ENCODE data around the gene CHRNA3.
A peak's percentile ranks its signal among the peaks of the same experiment; 100 is the strongest.

CHRNA3 gene

DNA sequence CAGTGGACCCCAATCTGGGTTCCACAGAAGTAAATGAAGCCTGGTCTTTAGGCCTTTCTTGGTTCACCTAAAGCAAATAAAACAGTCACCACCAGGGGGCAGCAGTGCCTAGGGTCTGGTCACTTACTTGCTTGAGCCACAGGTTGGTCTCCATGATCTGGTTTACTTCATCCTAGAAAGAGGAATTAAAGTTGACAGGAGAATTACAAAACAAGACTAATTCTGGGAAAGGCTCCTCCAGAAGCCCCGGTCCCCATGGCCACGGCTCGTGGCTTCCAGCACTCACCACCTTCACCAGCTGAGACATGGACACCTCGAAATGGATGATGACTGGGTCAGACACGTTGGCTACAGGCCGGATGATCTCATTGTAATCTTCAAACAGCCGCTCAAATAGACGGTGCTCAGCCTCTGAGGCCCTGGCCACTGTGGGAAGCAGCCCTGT is 2.3 kb downstream of the CHRNA3 start:
- no peaks in the 10 kb centered on the region for H3K27me3 ChIP-seq (ENCODE audit: insufficient read depth, low read depth, severe bottlenecking)
- peak overlapping the region; percentile 68 for H3K4me3 ChIP-seq (ENCODE audit: low read depth, low read length)
- peaks cover 62% of the 10 kb centered on the region for H3K36me3 ChIP-seq
- DNase-seq, result peak; percentile 95
- peak overlapping the region; percentile 95 for H3K27ac ChIP-seq
- peak; percentile 77 for TF ChIP-seq CTCF (IDR thresholded peaks at IDR 0.05; ENCODE audit: low read depth, low read length)
- no peaks in the 10 kb centered on the region for H3K9me3 ChIP-seq (ENCODE audit: severe bottlenecking)

GRCh38 chr15:78618064-78618463 is 2.7 kb downstream of the CHRNA3 start:
- no peaks in the 10 kb centered on the region for H3K27me3 ChIP-seq (ENCODE audit: insufficient read depth, low read depth, severe bottlenecking)
- peaks cover under 1% of the 10 kb centered on the region for H3K9me3 ChIP-seq (ENCODE audit: severe bottlenecking)
- no peak for DNase-seq
- H3K4me3 ChIP-seq (ENCODE audit: low read depth, low read length), result no peak overlapping the region
- peak overlapping the region; percentile 95 for H3K27ac ChIP-seq
- H3K36me3 ChIP-seq, result peaks cover 59% of the 10 kb centered on the region
- no peak for TF ChIP-seq CTCF (IDR thresholded peaks at IDR 0.05; ENCODE audit: low read depth, low read length)

GRCh38 chr15:78617516-78617915 is 3.3 kb downstream of the CHRNA3 start:
- TF ChIP-seq CTCF (IDR thresholded peaks at IDR 0.05; ENCODE audit: low read depth, low read length), result no peak
- H3K4me3 ChIP-seq (ENCODE audit: low read depth, low read length), result no peak overlapping the region
- H3K27me3 ChIP-seq (ENCODE audit: insufficient read depth, low read depth, severe bottlenecking), result no peaks in the 10 kb centered on the region
- H3K27ac ChIP-seq, result peak overlapping the region; percentile 95
- no peak for DNase-seq
- peaks cover 60% of the 10 kb centered on the region for H3K36me3 ChIP-seq
- peaks cover 3% of the 10 kb centered on the region for H3K9me3 ChIP-seq (ENCODE audit: severe bottlenecking)

- Histone ChIP-seq H3K27me3 (ENCODE audit: insufficient read depth, low read depth, severe bottlenecking) (no peaks in the 10 kb centered on the region), H3K27ac (peak overlapping the region; percentile 95), H3K4me3 (ENCODE audit: low read depth, low read length) (no peak overlapping the region), H3K36me3 (peaks cover 60% of the 10 kb centered on the region), H3K9me3 (ENCODE audit: severe bottlenecking) (peaks cover 3% of the 10 kb centered on the region)
- DNase-seq, result no peak
- no peak for TF ChIP-seq CTCF (IDR thresholded peaks at IDR 0.05; ENCODE audit: low read depth, low read length)
These were observed 3.7 kb downstream of the CHRNA3 start for GRCh38 chr15:78617076-78617475.

GRCh38 chr15:78616506-78616905 is 4.3 kb downstream of the CHRNA3 start:
- no peak for DNase-seq
- Histone ChIP-seq H3K9me3 (ENCODE audit: severe bottlenecking) (peaks cover 3% of the 10 kb centered on the region), H3K36me3 (peaks cover 60% of the 10 kb centered on the region), H3K27me3 (ENCODE audit: insufficient read depth, low read depth, severe bottlenecking) (no peaks in the 10 kb centered on the region), H3K4me3 (ENCODE audit: low read depth, low read length) (no peak overlapping the region), H3K27ac (no peak overlapping the region)
- no peak for TF ChIP-seq CTCF (IDR thresholded peaks at IDR 0.05; ENCODE audit: low read depth, low read length)

- H3K9me3 ChIP-seq (ENCODE audit: severe bottlenecking), result peaks cover 3% of the 10 kb centered on the region
- no peak overlapping the region for H3K4me3 ChIP-seq (ENCODE audit: low read depth, low read length)
- no peaks in the 10 kb centered on the region for H3K27me3 ChIP-seq (ENCODE audit: insufficient read depth, low read depth, severe bottlenecking)
- no peak overlapping the region for H3K27ac ChIP-seq
- no peak for TF ChIP-seq CTCF (IDR thresholded peaks at IDR 0.05; ENCODE audit: low read depth, low read length)
- peaks cover 60% of the 10 kb centered on the region for H3K36me3 ChIP-seq
- no peak for DNase-seq
These were observed 5.6 kb downstream of the CHRNA3 start for GRCh38 chr15:78615151-78615589.
